Muscle of back (tissue), 11 donors: ENCODE measurements around the gene KRT6B. TPM values are rescaled to one million over a fixed set of nuclear protein-coding genes. Genes with fewer than 3 reads are reported as not detected.

Source experiments
- DNase-seq, 3 donors: peaks; one replicate each; pipeline versions ENCODE4 v3.0.0 to v3.0.0-alpha.2; 2013
- polyA plus RNA-seq, 10 donors: library from polyadenylated mRNA; unstranded; fragments of 120-200 nt; gene quantifications; one replicate each; pipeline ENCODE4 v1.2.1, GENCODE V29; 2013; ENCODE audit not compliant: insufficient read length in 10 of 10

Gene KRT6B
- polyA plus RNA-seq, 10 donors: 0.14 to 3.1 TPM; not detected in 8

DNA sequence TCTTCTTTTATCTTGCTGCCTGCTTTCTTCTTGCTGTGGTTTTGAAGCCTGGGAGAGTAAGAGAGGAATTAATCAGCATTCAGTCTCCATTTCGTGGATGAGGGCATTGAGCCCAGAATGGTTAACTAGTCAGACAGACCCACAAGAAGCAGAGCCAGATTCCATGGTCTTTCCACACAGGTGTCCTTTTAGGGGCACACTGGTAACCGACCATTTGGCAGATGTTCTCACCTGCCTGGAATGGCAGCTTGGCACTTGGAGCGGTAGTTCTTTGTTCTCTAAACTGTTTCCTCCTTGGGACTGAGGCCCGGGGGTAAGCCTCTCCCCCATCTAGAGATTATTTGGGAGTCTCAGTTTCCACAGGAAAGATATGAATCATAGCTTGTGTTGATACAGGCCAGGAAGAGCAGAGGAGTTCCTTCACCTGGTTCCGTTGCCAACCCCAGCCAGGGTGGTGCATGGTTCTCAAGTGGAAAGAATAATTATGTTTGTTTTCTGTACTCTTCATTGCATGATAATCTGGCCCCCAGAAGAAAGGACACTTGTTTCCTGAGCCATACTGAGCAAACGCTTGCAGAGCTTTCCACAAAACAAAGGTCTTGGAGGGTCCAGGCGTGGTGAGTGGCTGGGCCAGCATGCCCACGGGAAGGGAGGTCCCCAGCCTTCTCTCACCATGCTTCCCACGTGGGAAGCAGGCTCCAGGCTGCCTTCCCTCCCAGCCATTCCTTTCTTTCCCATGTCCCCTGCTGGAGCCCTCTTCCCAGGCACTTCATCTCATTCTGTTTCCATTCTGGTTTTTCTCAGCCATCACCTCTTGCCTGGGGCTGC, 15.7 kb downstream of the KRT6B start:
- no peak for DNase-seq

DNA sequence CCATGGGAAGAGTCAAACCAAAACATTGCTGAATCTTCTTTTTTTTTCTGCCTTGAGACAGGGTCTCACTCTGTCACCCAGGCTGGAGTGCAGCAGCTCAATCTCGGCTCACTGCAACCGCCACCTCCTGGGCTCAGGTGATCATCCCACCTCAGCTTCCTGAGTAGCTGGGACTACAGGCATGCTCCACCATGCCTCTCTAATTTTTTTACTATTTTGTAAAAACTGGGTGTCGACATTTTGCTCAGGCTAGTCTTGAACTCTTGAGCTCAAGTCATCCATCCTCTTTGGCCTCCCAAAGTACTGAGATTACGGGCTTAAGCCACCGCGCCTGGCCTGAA, 16.3 kb downstream of the KRT6B start:
- no peak for DNase-seq

GRCh38 chr12:52434760-52435530, 17.0 kb downstream of the KRT6B start:
- DNase-seq: no peak

GRCh38 chr12:52434081-52434733, 17.7 kb downstream of the KRT6B start, which contains the start of gene KRT75:
KRT75 (minus strand) TSS chr12:52434371; CDS start chr12:52434304, 67 bp downstream.
- DNase-seq: no peak

DNA sequence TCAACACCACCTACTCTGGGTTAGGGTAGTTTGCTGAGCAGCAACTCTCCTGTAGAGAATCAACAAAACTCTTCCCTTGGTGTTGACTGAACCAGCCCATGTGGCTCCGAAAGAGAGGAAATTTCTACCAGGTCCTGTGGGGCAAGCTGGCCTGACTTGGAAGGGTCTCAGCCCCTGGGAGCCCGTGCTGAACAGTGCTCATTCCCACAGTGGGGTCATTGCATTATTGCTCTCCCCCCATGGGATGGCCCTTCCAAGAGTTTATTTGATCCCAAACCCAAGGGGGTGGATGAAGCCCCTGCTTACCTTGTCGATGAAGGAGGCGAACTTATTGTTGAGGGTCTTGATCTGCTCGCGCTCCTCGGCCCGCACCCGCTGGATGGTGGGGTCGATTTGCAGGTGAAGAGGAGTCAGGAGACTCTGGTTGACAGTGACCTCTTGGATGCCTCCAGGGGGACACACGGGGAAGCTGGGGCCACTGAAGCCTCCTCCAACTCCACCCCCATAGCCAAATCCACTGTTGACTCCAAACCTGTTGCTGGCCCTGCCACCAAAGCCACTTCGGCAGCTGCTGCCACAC, 18.4 kb downstream of the KRT6B start:
- DNase-seq: no peak

GRCh38 chr12:52432559-52433207, 19.3 kb downstream of the KRT6B start:
- DNase-seq: no peak

GRCh38 chr12:52428121-52428520, 23.8 kb downstream of the KRT6B start:
- no peak for DNase-seq

DNA sequence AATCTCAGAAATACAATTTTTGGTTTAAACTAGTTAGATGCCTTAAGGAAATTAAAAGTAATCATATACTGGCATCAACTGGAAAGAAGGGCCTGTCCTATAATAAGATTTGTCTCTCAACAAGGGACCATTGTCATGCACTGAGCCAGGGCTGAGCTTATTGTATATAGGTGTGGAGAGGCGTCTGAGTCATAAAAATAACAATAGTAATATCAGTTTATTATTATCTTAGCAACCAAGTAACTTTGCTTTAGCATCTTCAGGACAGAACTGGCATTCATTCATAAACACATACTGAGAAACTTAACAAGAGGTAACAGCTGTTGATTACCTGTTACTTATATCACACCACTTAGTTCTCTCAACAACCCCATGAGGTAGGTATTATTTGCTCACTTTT, 24.9 kb downstream of the KRT6B start:
- DNase-seq: no peak

- DNase-seq: no peak
Measured at GRCh38 chr12:52426034-52426433, 25.9 kb downstream of the KRT6B start.

- no peak for DNase-seq
Measured at GRCh38 chr12:52425466-52425865, 26.5 kb downstream of the KRT6B start.

DNA sequence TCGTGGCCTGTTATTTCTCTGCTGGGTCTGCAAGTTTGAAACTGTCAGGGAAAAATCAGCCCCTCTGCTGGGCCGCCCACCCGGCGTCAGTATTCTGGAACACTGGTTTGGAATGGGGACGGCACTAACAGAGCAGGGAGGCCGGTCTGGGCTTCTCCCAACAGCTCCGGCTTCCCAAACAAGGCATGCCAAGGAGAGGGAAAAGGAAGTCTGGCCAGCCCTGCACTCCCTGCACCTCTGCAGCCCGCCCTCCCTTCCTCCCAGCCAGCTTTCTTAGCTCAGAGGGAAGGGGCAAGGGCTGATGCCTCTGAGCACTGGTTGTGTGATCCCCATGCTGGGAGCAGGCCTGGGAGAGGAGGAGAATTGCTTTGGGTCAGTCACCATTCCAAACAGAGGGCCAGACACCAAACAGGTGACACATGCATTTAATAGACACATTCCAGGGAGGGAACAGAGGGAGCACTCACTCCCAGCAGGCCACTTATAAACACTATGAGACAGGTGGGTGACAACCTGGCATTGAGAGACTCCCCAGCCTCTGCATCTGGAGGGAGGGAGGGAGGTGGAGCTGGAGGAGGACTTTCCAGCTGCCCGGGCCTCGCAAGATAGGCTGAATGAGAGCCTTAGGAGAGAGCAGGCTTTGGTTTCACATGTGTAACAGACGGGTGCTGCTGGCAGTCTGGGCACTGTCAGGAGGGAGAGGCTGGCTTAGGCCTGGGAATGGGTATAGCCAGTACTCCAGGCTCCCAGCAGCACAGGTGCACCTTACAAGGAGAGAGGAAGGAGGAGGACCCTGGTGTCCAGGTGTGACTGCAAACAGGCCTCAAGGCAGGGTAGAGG, 28.1 kb downstream of the KRT6B start:
- DNase-seq: peak in 2 of 3 donors; percentile 10 to 33

DNA sequence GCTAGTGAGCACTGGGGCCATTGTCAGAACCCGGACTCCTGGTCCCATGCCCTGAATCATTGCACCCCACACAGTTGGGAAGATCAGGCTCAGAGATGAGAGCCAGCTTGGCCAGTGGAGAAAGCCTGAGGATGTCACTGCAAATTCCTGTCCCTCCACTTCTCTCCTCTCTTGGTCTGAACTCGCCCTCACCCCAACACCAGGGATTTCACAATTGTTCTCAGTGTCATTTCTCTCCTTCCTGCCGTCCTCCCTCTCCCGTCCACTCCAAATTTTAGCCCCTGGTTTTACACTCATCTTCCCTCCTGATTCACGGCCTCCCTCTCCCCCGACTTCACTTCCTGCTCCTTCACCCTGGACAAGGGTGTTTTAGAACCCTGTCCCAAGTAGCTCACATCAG, 28.9 kb downstream of the KRT6B start:
- DNase-seq: peak in 1 of 3 donors; percentile 13

GRCh38 chr12:52419656-52420055, 32.3 kb downstream of the KRT6B start:
- DNase-seq: no peak

DNA sequence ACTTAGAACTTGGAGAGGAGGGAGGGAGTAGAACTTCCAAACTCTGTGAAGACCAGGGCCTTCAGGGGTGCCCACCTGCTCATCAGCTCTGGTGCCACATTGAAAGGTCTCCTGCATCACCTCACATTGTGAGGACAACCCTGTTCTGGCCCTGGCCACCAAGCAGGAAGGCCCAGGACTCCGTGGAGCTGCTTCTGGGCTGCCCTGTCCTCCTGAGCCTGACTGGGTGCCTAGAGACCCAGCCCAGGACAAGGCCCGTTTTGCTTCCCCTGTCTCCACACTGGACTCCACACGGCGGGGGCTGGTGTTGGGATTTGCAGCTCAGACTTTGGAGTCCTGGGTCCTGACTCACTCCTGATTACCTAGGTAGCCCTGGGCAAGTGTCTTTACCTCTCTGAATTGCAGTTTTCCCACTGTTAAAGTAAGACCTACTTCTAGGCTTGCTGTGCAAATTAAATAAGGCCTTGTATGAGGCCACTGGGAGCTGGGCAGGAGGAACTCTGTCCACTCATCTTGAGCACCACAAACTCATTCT, 33.3 kb downstream of the KRT6B start:
- DNase-seq: no peak

DNA sequence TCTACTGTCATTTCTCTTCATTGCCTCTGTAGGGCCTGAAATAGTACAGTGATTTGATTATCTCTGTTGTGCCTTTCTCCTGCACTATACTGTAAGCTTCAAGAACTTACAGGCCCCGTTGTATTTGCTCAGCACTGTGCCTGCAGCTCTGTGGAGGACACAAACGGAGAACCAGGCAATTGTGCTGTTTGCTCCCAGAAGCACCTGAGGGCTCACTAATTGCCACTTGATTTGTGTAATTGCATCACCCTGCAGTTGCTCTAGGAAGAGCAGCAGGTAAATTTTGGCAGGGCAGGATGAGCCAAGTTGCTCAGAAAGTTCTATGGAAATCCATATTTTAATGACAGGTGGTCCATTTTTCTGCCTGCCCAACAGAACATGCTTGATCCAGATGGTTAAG, 34.2 kb downstream of the KRT6B start:
- no peak for DNase-seq

DNA sequence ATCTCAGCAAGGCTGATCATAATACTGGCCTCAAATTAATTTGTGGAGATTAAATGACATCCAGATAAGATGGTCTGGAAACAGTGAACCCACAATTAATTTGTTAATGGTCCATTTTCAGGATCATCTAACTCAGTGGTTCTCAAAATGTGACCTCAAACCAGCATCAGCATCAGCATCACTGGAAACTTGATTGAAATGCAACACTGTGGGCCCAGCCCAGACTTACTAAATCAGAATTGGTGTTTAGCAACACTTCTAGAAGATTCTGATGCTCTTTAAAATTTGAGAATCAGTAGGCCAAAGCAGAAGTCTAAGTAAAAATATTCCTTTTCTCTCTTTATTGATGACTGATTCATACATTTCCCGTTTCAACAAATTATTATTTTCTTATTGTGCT, 35.2 kb downstream of the KRT6B start:
- DNase-seq: no peak

DNA sequence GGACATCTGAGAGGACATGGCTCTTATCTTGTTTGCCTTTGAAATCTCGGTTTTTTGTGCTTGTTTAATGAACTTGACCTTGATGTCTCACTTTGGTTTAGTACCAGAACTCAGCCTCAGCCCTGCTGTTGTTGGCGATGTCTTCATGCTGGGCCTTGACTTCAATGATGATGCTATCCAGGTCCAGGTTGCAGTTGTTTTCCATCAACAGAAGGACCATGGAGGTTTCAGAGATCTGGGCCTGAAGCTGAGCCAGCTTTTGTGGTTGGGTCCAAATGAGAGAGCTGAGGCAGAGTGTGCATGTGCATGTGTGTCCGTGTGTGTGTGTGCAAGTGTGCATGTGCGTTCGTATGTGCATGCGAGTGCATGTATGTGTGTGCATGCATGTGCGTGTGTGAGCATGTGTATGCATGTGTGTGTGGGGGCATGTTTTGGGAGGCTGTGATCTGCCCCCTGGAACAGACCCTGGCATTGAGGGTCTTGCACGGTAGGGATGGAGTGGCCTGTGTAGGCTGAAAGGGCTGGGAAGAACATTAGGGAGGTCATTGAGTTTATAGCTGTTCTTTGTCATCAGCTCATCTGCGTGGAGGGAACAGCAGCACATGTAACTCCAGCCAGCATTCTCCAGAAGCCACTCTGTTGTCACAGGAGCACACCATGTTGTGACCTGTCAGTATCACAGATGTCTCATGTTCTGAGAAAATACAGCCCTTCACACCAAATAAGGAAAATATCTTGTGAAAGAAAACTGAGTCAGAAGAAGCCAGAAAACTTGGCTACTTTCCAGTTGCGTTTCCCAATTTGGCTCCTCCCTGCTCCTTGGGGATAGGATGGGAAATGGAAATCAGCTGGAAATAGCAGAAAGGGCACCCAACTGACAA, 35.8 kb downstream of the KRT6B start:
- peak; percentile 30 to 70 (median 49) for DNase-seq

GRCh38 chr12:52414936-52415335, 37.0 kb downstream of the KRT6B start:
- DNase-seq: no peak

- no peak for DNase-seq
Measured at GRCh38 chr12:52413782-52414345, 38.1 kb downstream of the KRT6B start.
